A549 (cell line): ENCODE measurements around the gene CNP. TPM values are rescaled to one million over a fixed set of nuclear protein-coding genes. Genes with fewer than 3 reads are reported as not detected.
"Not testable (repeated sequence)": the region's sequence is repeated elsewhere in the genome, so short reads cannot be mapped to it uniquely, and the experiment has no call there.

Experiments
- ATAC-seq, 2 experiments: fragments of 200-7000 bp in 1 of 2; fragments of >200 bp in 1 of 2; cut with Nextera tagmentation in 1 of 2; cut with Tn5 transposase in 1 of 2; 3 replicates each; pipeline versions ENCODE4 v1.8.0 to v1.9.1; 2018 to 2020; ENCODE audit warnings: mild to moderate bottlenecking in 1 of 2, moderate library complexity in 1 of 2
- CTCF ChIA-PET: fragments of 300-600 bp; sonication (Branson Sonifier 250); formaldehyde crosslinking; extraction: SDS; loops from one replicate; lab custom pipeline; 2021; ENCODE audit warnings: antibody characterized with exemption, inconsistent platforms; lab: Yijun Ruan, JAX
- POLR2A ChIA-PET: fragments of 350-600 bp; formaldehyde crosslinking; extraction: SDS; loops from one replicate; lab custom pipeline; 2021; ENCODE audit warnings: antibody characterized with exemption, inconsistent platforms; lab: Yijun Ruan, JAX
- DNase-seq, 2 experiments: peaks; one replicate each; pipeline versions ENCODE4 v3.0.0 to v3.0.0-alpha.2; 2011 to 2016; ENCODE audit warnings: low read depth in 1 of 2, low spot score in 1 of 2
- FAIRE-seq: peaks from 2 replicates; lab custom pipeline; 2011; peaks lifted over from hg19 to GRCh38; lab: Jason Lieb, UNC
- H3K27ac ChIP-seq, 2 experiments: fragments of >200 bp; sonication (Bioruptor Twin); formaldehyde crosslinking; 3 replicates each; pipeline ENCODE4 v1.5.1; 2016 to 2017
- H3K4me1 ChIP-seq: fragments of >200 bp; sonication (Bioruptor Twin); formaldehyde crosslinking; 3 replicates; pipeline ENCODE4 v1.6.1; 2016
- H3K4me2 ChIP-seq: fragments of >200 bp; sonication (Bioruptor Twin); formaldehyde crosslinking; 3 replicates; pipeline ENCODE4 v1.6.1; 2016
- H3K4me3 ChIP-seq: fragments of >200 bp; sonication (Bioruptor Twin); formaldehyde crosslinking; 3 replicates; pipeline ENCODE4 v1.5.1; 2016
- H3K9me3 ChIP-seq: fragments of >200 bp; sonication (Bioruptor Twin); formaldehyde crosslinking; 3 replicates; pipeline ENCODE4 v1.6.1; 2016
- CEBPB ChIP-seq, 2 experiments: fragments of >200 bp in 1 of 2; sonication (Bioruptor Twin) in 1 of 2; formaldehyde crosslinking in 1 of 2; IDR thresholded peaks; 2 replicates each; pipeline ENCODE4 v1.6.1; 2012 to 2016
- EP300 ChIP-seq, 2 experiments: fragments of >200 bp; sonication (Bioruptor Twin); formaldehyde crosslinking; IDR thresholded peaks; 2 replicates in 1 of 2; 3 replicates in 1 of 2; pipeline ENCODE4 v1.6.1; 2016 to 2017
- FOSL2 ChIP-seq, 2 experiments: fragments of 450-650 bp in 1 of 2; fragments of >200 bp in 1 of 2; sonication (Bioruptor Twin) in 1 of 2; formaldehyde crosslinking; IDR thresholded peaks; 2 replicates each; pipeline versions ENCODE4 v1.5.0 to v1.6.1; 2016 to 2020; ENCODE audit warnings: mild to moderate bottlenecking in 1 of 2, moderate library complexity in 1 of 2
- HEYL ChIP-seq: fragments of 250-450 bp; sonication (Bioruptor Pico); IDR thresholded peaks from 2 replicates; pipeline ENCODE4 v1.8.0; 2021; ENCODE audit warnings: mild to moderate bottlenecking, moderate library complexity
- HOXB5 ChIP-seq: fragments of 250-450 bp; sonication (Bioruptor Pico); IDR thresholded peaks from 2 replicates; pipeline ENCODE4 v1.5.0; 2020; ENCODE audit warnings: mild to moderate bottlenecking, moderate library complexity
- JUN ChIP-seq, 2 experiments: fragments of >200 bp; sonication (Bioruptor Twin); formaldehyde crosslinking; IDR thresholded peaks; 2 replicates in 1 of 2; 3 replicates in 1 of 2; pipeline ENCODE4 v1.6.1; 2016 to 2017
- MAFK ChIP-seq: fragments of 450-650 bp; IDR thresholded peaks from 2 replicates; pipeline ENCODE4 v1.6.1; 2014; ENCODE audit not compliant: partially characterized antibody
- POLR2A ChIP-seq: IDR thresholded peaks from 2 replicates; pipeline ENCODE4 v1.6.1; 2012; ENCODE audit warnings: mild to moderate bottlenecking, low read length
- RARB ChIP-seq: fragments of 250-450 bp; sonication (Bioruptor Pico); IDR thresholded peaks from 2 replicates; pipeline ENCODE4 v1.8.0; 2021; ENCODE audit warnings: mild to moderate bottlenecking, moderate library complexity
- TFCP2L1 ChIP-seq: fragments of 250-450 bp; sonication (Bioruptor Pico); IDR thresholded peaks from 2 replicates; pipeline ENCODE4 v1.5.0; 2021; ENCODE audit warnings: mild to moderate bottlenecking
- TP53 ChIP-seq: fragments of 250-450 bp; sonication (Bioruptor Pico); IDR thresholded peaks from 2 replicates; pipeline ENCODE4 v1.5.0; 2021; ENCODE audit warnings: mild to moderate bottlenecking, moderate library complexity
- ZC3H11A ChIP-seq: fragments of 450-650 bp; IDR thresholded peaks from 2 replicates; pipeline ENCODE4 v1.6.1; 2014; ENCODE audit warnings: antibody characterized with exemption, mild to moderate bottlenecking
- WGBS: methylation state at CpG from one replicate; pipeline ENCODE4 v1.1.6; 2017; ENCODE audit errors: missing lambda C conversion rate; 5-methylcytosine and 5-hydroxymethylcytosine counted together
- polyA plus RNA-seq, 4 experiments: library from polyadenylated mRNA; depleted of rRNA in 3 of 4; stranded (reverse); fragments of >200 nt; fragmentation: RNase III in 1 of 4; extraction: RNeasy Plus Mini Kit Qiagen cat#74134 plus additional on column Dnase treatment in 1 of 4; gene quantifications; 2 replicates in 3 of 4; 3 replicates in 1 of 4; pipeline ENCODE4 v1.2.3, GENCODE V29; 2011 to 2017
- TF ChIP-seq, protein P1 (sequence below): fragments of >200 bp; sonication (Bioruptor Twin); formaldehyde crosslinking; IDR thresholded peaks from 3 replicates; pipeline ENCODE4 v1.5.1; 2016
- TF ChIP-seq, protein P2 (sequence below): IDR thresholded peaks from 2 replicates; pipeline ENCODE4 v1.6.1; 2012
- TF ChIP-seq, protein P3 (sequence below): fragments of 250-450 bp; sonication (Bioruptor Pico); IDR thresholded peaks from 2 replicates; pipeline ENCODE4 v1.5.0; 2020; ENCODE audit warnings: low read depth, mild to moderate bottlenecking, moderate library complexity

Gene CNP
- polyA plus RNA-seq, 2 of the 4 experiments (the other 2 are of a cell fraction), result 38.6 to 113 TPM

DNA sequence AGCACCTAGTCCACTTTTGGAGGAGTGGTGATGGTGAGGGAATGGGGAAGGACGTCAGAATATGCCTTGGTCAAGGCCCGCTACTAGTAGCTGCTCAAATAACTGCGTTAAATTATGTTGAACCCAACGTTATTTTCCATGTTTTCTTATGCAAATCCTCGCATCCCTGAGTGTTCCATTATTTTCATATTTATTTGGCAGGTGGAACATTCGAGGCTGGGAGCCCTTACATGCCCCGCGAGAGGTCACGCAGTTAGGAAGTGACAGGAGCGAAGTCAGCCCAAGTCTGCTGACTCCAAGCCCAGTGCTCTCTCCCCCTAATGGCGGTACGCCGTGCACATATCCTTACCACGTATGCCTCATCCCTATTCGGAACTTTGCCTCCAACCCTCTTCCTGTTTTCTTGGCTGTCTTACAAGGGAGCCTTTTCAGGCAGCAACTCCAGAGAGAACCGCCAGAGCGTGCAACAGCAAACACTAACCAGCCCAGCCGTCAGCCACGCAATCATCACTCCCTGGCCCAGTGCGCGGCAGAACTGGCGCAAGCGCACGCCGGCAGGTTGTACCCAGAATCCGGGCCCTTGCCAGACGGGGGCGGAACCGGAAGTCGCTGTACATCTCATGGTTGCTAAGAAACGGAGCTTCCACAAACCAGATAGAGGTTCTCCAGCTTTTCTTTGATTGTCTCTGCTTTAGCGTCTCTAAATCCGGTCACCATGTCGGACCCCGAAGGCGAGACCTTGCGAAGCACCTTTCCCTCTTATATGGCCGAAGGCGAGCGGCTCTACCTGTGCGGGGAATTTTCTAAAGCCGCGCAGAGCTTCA is 36.4 kb upstream of the CNP start, which contains the start of gene ODAD4 (continued):
- TF ChIP-seq RARB (CRISPR knock-in tag) (no peak), ZC3H11A (no peak), TFCP2L1 (CRISPR knock-in tag) (no peak), POLR2A (peak; percentile 90), HEYL (no peak), JUN (IDR thresholded peaks at IDR 0.05) (peak; percentile 85 to 96; a peak in 4 of 5 replicates), EP300 (IDR thresholded peaks at IDR 0.05) (no peak; a peak in 1 of 5 replicates), MAFK (no peak), TP53 (CRISPR knock-in tag) (no peak), FOSL2 (IDR thresholded peaks at IDR 0.05) (no peak), FOSL2 (CRISPR knock-in tag; IDR thresholded peaks at IDR 0.05) (peak; percentile 43; the same call in 1 of the 2 replicates)
- TF ChIP-seq, protein P1, sequence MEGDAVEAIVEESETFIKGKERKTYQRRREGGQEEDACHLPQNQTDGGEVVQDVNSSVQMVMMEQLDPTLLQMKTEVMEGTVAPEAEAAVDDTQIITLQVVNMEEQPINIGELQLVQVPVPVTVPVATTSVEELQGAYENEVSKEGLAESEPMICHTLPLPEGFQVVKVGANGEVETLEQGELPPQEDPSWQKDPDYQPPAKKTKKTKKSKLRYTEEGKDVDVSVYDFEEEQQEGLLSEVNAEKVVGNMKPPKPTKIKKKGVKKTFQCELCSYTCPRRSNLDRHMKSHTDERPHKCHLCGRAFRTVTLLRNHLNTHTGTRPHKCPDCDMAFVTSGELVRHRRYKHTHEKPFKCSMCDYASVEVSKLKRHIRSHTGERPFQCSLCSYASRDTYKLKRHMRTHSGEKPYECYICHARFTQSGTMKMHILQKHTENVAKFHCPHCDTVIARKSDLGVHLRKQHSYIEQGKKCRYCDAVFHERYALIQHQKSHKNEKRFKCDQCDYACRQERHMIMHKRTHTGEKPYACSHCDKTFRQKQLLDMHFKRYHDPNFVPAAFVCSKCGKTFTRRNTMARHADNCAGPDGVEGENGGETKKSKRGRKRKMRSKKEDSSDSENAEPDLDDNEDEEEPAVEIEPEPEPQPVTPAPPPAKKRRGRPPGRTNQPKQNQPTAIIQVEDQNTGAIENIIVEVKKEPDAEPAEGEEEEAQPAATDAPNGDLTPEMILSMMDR, result peak; percentile 45
- TF ChIP-seq, protein P2, sequence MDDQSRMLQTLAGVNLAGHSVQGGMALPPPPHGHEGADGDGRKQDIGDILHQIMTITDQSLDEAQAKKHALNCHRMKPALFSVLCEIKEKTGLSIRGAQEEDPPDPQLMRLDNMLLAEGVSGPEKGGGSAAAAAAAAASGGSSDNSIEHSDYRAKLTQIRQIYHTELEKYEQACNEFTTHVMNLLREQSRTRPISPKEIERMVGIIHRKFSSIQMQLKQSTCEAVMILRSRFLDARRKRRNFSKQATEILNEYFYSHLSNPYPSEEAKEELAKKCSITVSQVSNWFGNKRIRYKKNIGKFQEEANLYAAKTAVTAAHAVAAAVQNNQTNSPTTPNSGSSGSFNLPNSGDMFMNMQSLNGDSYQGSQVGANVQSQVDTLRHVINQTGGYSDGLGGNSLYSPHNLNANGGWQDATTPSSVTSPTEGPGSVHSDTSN, result no peak
- TF ChIP-seq, protein P3, sequence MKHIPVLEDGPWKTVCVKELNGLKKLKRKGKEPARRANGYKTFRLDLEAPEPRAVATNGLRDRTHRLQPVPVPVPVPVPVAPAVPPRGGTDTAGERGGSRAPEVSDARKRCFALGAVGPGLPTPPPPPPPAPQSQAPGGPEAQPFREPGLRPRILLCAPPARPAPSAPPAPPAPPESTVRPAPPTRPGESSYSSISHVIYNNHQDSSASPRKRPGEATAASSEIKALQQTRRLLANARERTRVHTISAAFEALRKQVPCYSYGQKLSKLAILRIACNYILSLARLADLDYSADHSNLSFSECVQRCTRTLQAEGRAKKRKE (CRISPR knock-in tag), result no peak

DNA sequence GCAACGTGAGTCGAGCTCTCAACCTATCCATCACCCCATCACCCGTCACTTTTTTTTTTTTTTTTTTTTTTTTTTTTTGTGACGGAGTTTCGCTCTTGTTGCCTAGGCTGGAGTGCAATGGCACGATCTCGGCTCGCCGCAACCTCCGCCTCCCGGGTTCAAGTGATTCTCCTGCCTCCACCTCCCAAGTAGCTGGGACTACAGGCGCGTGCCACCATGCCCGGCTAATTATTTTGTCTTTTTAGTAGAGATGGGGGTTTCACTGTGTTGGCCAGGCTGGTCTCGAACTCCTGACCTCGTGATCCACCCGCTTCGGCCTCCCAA is 35.8 kb upstream of the CNP start:
- Histone ChIP-seq H3K4me3 (peak overlapping the region; percentile 55), H3K4me1 (peaks cover 31% of the 10 kb centered on the region), H3K27ac (peak overlapping the region; percentile 76 to 89), H3K4me2 (peak overlapping the region; percentile 81)
- ChIA-PET CTCF (interaction anchor here (0.7 to 12.8 kb wide), 25 partner anchors 9 to 193 kb away, joined by 3 to 122 read pairs (median 3); partner anchors contain the start of genes ACLY, CNP, NKIRAS2 and P3H4), POLR2A (interaction anchor here (0.5 to 2.7 kb wide), 27 partner anchors 9 to 1067 kb away, joined by 3 to 47 read pairs (median 4); partner anchors contain the start of genes ACLY, CNP, DNAJC7 and JUP)
- H3K9me3 ChIP-seq, FAIRE-seq, DNase-seq: not testable (repeated sequence)
- 57% methylated on average over 18 of the region's 18 CpGs for WGBS
- ATAC-seq, result peak; percentile 62 to 69; a peak in 4 of 6 replicates
- TF ChIP-seq HOXB5 (CRISPR knock-in tag), result peak; percentile 80; the same call in 1 of the 2 replicates

DNA sequence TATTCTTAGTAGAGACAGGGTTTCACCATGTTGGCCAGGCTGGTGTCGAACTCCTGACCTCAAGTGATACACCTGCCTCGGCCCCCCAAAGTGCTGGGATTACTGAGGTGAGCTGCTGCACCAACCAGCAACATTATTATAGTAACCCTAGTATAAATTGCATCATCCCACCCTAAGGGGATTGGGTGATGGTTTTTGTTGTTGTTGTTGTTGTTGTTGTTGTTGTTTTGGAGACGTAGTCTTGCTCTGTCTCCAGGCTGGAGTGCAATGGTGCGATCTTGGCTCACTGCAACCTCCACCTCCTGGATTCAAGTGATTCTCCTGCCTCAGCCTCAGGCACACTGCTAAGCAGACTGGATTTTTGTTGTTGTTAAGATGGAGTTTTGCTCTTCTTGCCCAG is 34.9 kb upstream of the CNP start:
- peaks cover 27% of the 10 kb centered on the region for H3K4me1 ChIP-seq
- H3K4me2 ChIP-seq, result peak overlapping the region; percentile 81
- CTCF ChIA-PET, result interaction anchor here (1.0 to 12.8 kb wide), 3 partner anchors 17 to 95 kb away, joined by 4 to 122 read pairs (median 4); partner anchors contain the start of gene CNP
- H3K9me3 ChIP-seq, DNase-seq, FAIRE-seq, H3K4me3 ChIP-seq, ATAC-seq: not testable (repeated sequence)
- peak overlapping the region in 1 of 2 experiments; percentile 89; a peak in 2 of 6 replicates for H3K27ac ChIP-seq
- WGBS, result 89% methylated on average over 4 of the region's 4 CpGs
- TF ChIP-seq CEBPB (IDR thresholded peaks at IDR 0.05), result 0 out of 4 replicates have a peak, but pooled peaks of 1 of the 2 experiments have one; percentile 4
- POLR2A ChIA-PET, result interaction anchor here (2.7 kb wide), 1 partner anchor 12 kb away, joined by 47 read pairs; the partner anchor contains the start of gene ACLY
